Mesothelial cell of epicardium (in vitro differentiated cells): ENCODE data around the gene ST6GALNAC2. TPM values are rescaled to one million over a fixed set of nuclear protein-coding genes. Genes with fewer than 3 reads are reported as not detected.

ENCODE experiments used
- DNase-seq, 2 experiments: peaks; one replicate each; pipeline ENCODE4 v3.0.0; 2021; ENCODE audit warnings: low spot score in 2 of 2; ENCODE audit not compliant: unreplicated experiment in 2 of 2
- H3K27ac Mint-ChIP-seq: 2 replicates; pipeline ENCODE4 v1.8.0; 2021; ENCODE audit warnings: mixed read lengths
- H3K27me3 Mint-ChIP-seq: 2 replicates; pipeline ENCODE4 v1.8.0; 2021; ENCODE audit warnings: low read depth, mixed read lengths
- H3K36me3 Mint-ChIP-seq: 2 replicates; pipeline ENCODE4 v1.8.0; 2021; ENCODE audit warnings: mixed read lengths
- H3K4me1 Mint-ChIP-seq: 2 replicates; pipeline ENCODE4 v1.8.0; 2021; ENCODE audit warnings: mixed read lengths
- H3K4me3 Mint-ChIP-seq: 2 replicates; pipeline ENCODE4 v1.8.0; 2021; ENCODE audit warnings: mild to moderate bottlenecking, moderate library complexity, mixed read lengths
- H3K9me3 Mint-ChIP-seq: 2 replicates; pipeline ENCODE4 v1.8.0; 2021; ENCODE audit warnings: mixed read lengths
- total RNA-seq: library from RNA; stranded (reverse); gene quantifications from 3 replicates; pipeline ENCODE4 v1.2.1, GENCODE V29; 2021
- TF ChIP-seq, protein P1 (sequence below): fragments of 200-600 bp; sonication (generic); IDR thresholded peaks from one replicate; pipeline ENCODE4 v1.5.0; 2021; ENCODE audit warnings: antibody characterized with exemption; ENCODE audit not compliant: unreplicated experiment

Gene ST6GALNAC2
- total RNA-seq, 1 donor from 2014 or later = 1.3 TPM

DNA sequence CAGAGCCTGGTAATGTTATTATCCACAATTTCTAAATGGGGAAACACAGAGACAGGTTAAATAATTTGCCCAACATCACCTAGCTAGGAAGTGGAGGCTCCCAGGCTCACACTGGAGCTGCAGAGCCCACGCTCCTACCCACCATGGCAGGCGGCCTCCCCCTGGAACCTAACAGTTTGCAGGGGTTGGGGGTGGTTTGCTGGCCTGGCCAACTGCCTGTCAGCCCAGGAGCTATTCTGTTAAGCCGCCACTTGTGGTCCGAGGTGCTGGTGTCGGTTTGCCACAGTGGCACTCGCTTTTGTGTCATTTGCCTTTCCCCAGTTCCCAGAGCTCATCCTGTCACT, 42.2 kb downstream of the ST6GALNAC2 start:
- peak overlapping the region; percentile 93 for H3K27ac Mint-ChIP-seq

DNA sequence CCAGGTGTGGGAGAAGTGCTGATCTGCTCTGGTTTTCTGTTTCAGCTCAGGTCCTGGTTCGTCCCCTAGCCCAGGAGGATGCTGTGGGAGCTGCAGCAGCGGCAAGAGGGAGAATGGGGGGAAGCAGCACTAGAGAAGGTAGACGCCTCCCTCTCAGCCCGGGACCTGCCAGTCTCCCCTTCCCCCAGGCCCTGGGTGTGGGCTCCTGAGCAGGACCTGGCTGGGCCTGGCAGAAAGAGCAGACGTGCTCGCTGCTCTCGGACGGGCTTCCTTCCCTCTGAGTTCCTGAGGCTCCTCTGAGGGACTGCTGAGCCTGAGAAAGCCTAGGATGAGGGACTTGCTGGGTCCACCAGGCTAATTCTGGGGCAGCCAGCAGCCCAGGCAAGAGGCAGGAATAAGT, 42.7 kb downstream of the ST6GALNAC2 start:
- H3K27ac Mint-ChIP-seq = no peak overlapping the region
- H3K4me1 Mint-ChIP-seq = peaks cover 56% of the 10 kb centered on the region
- H3K27me3 Mint-ChIP-seq = peaks cover 20% of the 10 kb centered on the region
- no peak overlapping the region for H3K4me3 Mint-ChIP-seq
- H3K9me3 Mint-ChIP-seq = no peaks in the 10 kb centered on the region
- no peak for DNase-seq
- TF ChIP-seq, protein P1, sequence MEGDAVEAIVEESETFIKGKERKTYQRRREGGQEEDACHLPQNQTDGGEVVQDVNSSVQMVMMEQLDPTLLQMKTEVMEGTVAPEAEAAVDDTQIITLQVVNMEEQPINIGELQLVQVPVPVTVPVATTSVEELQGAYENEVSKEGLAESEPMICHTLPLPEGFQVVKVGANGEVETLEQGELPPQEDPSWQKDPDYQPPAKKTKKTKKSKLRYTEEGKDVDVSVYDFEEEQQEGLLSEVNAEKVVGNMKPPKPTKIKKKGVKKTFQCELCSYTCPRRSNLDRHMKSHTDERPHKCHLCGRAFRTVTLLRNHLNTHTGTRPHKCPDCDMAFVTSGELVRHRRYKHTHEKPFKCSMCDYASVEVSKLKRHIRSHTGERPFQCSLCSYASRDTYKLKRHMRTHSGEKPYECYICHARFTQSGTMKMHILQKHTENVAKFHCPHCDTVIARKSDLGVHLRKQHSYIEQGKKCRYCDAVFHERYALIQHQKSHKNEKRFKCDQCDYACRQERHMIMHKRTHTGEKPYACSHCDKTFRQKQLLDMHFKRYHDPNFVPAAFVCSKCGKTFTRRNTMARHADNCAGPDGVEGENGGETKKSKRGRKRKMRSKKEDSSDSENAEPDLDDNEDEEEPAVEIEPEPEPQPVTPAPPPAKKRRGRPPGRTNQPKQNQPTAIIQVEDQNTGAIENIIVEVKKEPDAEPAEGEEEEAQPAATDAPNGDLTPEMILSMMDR = no peak
- no peaks in the 10 kb centered on the region for H3K36me3 Mint-ChIP-seq

More for the DNA sequence above, 42.2 kb downstream of the ST6GALNAC2 start:
- Mint-ChIP-seq H3K27me3 (peaks cover 17% of the 10 kb centered on the region), H3K4me1 (peaks cover 54% of the 10 kb centered on the region), H3K36me3 (no peaks in the 10 kb centered on the region), H3K4me3 (no peak overlapping the region), H3K9me3 (no peaks in the 10 kb centered on the region)
- TF ChIP-seq, protein P1 = no peak
- no peak for DNase-seq

DNA sequence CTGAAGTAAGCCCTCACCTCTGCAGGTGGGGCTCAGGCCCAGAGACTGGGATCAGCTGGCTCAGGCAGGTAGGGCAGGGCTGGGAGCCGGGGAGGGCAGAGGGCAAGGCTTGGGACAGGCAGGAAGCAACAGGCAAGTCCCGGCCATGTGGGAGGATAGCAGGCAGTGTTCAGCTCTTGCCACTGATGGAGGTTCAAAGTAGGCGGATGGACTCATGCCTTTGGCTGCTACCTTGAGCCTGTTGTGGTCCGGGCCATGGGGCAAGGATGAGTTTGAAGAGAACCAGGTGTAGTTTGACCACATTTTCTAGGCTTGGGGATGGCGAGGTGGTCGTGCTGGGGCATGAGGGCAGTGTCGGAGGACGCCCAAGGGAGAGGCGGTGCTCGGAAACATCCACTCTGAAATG, 43.1 kb downstream of the ST6GALNAC2 start:
- Mint-ChIP-seq H3K9me3 (no peaks in the 10 kb centered on the region), H3K27me3 (peaks cover 20% of the 10 kb centered on the region), H3K27ac (no peak overlapping the region), H3K4me1 (peaks cover 56% of the 10 kb centered on the region), H3K36me3 (no peaks in the 10 kb centered on the region), H3K4me3 (no peak overlapping the region)
- TF ChIP-seq, protein P1 = no peak
- DNase-seq = no peak

DNA sequence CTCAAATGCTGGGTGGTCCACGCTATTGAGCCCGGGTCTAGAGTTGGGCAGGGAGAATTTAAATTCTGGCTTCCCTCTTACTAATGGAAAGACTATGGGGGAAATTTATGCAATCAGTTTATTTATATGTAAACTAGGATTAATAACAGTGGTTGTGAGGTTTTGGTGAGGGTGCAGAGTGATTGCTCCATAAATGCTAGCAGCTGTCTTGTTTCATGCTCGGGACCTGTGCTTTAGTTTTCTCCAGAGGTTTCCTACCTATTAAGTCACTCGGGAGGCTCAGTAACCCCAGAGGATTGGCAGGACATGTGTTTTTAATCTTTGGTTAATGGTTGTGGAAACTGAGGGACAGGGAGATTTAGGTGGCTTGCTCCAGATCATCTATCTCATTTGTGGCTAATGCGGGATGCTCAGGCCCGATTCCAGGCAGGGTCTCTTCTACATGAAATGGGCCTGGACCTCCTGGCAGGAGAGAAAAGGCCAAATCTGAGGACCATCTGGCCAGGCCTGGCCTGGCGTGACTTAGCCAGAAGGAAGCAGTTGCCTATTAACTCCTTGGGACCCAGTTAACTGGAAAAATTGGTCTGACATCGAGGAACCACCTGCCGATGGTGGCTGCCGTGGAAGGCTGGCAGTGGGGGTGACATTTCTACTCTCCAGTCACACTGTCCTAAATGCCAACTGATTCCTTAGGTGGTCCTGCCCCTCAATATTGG, 43.8 kb downstream of the ST6GALNAC2 start:
- H3K4me3 Mint-ChIP-seq = no peak overlapping the region
- peaks cover 23% of the 10 kb centered on the region for H3K27me3 Mint-ChIP-seq
- H3K4me1 Mint-ChIP-seq = peaks cover 56% of the 10 kb centered on the region
- no peaks in the 10 kb centered on the region for H3K9me3 Mint-ChIP-seq
- TF ChIP-seq, protein P1 = no peak
- no peak overlapping the region for H3K27ac Mint-ChIP-seq
- no peaks in the 10 kb centered on the region for H3K36me3 Mint-ChIP-seq
- no peak for DNase-seq

DNA sequence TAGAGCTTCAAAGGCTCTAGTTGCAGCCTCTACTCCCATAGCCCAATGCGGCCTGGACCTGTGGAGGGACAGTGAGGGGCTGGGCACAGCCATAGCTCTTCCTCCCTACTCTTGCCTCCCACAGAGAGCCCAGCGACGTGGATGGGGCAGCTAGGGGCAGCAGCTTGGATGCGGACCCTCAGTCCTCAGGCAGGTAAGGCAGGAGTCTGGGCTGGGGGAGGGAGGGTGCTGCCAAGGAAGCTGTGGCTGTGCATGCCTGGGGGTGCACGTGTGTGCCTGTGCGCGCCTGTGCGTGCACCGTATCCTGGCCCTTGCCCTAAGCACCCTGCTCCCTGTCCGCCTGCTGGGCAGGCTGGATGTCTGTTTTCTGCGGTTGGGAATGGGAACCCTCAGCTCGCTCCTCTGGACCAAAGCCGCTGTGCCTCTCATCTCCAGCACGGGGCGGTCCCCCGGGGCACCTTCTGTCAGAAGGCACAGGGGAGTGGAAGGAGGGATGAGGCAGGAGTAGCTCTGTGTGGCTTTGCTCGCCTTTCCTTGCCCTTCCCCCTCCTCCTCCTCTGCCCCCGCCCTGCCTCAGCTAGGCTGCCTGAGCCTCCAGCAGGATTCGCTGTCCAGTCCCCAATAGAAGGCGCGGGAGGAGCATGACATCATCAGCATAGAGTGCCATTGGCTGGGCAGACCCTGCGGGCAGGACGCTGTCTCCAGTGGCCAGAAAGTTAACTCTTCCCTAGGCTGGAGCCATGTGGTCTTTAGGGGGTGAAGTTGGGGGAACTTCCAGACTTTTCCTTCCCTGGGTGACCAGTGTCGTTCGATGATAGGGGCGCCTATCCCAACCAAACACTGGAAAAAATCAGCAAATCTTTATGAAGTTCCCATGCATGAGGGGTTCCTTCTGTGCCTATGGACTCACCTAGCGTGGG, 45.0 kb downstream of the ST6GALNAC2 start:
- Mint-ChIP-seq H3K27me3 (peaks cover 35% of the 10 kb centered on the region), H3K9me3 (no peaks in the 10 kb centered on the region), H3K27ac (peak overlapping the region; percentile 86), H3K4me1 (peaks cover 56% of the 10 kb centered on the region), H3K4me3 (peak overlapping the region; percentile 63), H3K36me3 (no peaks in the 10 kb centered on the region)
- DNase-seq = peak; percentile 84 to 87
- TF ChIP-seq, protein P1 = no peak
